ENCODE measurements around the gene DST. TPM values are rescaled to one million over a fixed set of nuclear protein-coding genes. Genes with fewer than 3 reads are reported as not detected.

DST gene
- total RNA-seq, 1 experiment from 2014 or later: 91.9 TPM

DNA sequence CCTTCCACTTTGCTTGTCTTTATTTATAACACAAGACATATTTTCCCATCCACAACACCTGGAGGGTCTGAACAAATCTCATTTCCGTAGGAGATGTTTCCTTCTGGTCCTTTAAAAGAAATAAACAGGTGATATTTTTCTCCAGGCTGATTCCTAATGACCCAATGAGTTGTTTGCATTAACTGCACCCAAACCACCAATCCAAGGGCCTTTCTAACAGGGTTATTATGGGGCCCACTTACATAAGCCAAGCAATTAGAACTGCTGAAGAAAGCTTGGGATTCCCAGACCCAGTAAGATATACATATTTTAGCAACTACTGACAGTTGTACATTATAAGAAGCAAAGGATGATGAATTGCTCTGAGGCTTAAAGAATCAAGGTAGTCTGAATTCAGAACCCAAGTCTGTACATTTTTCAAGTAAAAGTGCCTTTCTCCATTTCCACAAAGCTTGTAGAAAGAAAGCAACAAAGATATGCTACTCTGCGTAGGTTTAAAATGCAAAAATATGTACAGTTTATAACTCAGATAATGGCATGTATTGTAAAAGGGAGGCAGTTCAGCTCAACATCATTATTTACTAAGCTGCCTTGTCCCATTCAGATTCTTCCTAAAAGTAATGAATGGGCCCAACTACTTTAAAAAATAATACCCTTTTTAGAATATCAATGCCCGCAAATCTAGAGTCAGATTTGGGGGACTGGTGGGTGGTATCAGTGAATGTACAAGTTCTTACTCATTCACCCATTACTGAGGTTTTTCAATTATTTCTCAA lies 120.0 kb downstream of the DST start:
- no peak overlapping the region for H3K18ac ChIP-seq (ENCODE audit: insufficient read length, low read depth, low read length)
- DNase-seq: no peak
- peaks cover 62 to 72% of the 10 kb centered on the region in 2 experiments for H3K4me1 Mint-ChIP-seq
- no CpG with 5 or more reads among the region's 3 CpGs for WGBS (ENCODE audit: extremely low coverage, insufficient read length, low lambda C conversion rate)
- H2BK15ac ChIP-seq (ENCODE audit: low read depth, low read length): no peak overlapping the region
- TF ChIP-seq, protein P1, sequence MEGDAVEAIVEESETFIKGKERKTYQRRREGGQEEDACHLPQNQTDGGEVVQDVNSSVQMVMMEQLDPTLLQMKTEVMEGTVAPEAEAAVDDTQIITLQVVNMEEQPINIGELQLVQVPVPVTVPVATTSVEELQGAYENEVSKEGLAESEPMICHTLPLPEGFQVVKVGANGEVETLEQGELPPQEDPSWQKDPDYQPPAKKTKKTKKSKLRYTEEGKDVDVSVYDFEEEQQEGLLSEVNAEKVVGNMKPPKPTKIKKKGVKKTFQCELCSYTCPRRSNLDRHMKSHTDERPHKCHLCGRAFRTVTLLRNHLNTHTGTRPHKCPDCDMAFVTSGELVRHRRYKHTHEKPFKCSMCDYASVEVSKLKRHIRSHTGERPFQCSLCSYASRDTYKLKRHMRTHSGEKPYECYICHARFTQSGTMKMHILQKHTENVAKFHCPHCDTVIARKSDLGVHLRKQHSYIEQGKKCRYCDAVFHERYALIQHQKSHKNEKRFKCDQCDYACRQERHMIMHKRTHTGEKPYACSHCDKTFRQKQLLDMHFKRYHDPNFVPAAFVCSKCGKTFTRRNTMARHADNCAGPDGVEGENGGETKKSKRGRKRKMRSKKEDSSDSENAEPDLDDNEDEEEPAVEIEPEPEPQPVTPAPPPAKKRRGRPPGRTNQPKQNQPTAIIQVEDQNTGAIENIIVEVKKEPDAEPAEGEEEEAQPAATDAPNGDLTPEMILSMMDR (conservative IDR thresholded peaks at IDR 0.05): no peak
- H3K4ac ChIP-seq (ENCODE audit: low read depth, low read length): no peak overlapping the region
- peaks cover 21 to 37% (median 31%) of the 10 kb centered on the region in 3 experiments; a peak in 6 of 7 replicates for H3K36me3 Mint-ChIP-seq (ENCODE audit: insufficient read depth in 1 of 3, low read depth in 3 of 3)
- H3K27ac ChIP-seq (ENCODE audit: insufficient read length, low read depth, low read length): no peak overlapping the region
- H3K27me3 Mint-ChIP-seq (ENCODE audit: low read depth): no peaks in the 10 kb centered on the region
- H2BK12ac ChIP-seq (ENCODE audit: insufficient read length, low read depth, low read length): no peak overlapping the region
- H3K23ac ChIP-seq (ENCODE audit: insufficient read length, low read depth, low read length): no peak overlapping the region
- H3K27me3 ChIP-seq (ENCODE audit: insufficient read depth, low read length): no peaks in the 10 kb centered on the region
- H3K4me2 ChIP-seq (ENCODE audit: insufficient read depth, insufficient read length, low read length): no peak overlapping the region
- H3K79me1 ChIP-seq (ENCODE audit: insufficient read depth, low read depth, low read length, poor library complexity, severe bottlenecking): no peaks in the 10 kb centered on the region
- H3K4me3 Mint-ChIP-seq: peak overlapping the region in 1 of 2 experiments; percentile 18; a peak in 3 of 5 replicates
- no peak overlapping the region for H2BK20ac ChIP-seq (ENCODE audit: low read depth, low read length, poor library complexity, severe bottlenecking)
- H2BK5ac ChIP-seq (ENCODE audit: insufficient read length, low read length): no peak overlapping the region
- no peaks in the 10 kb centered on the region for H3K23me2 ChIP-seq (ENCODE audit: insufficient read length, low read depth, low read length, poor library complexity, severe bottlenecking)
- H3T11ph ChIP-seq (ENCODE audit: low read length): no peak overlapping the region
- H4K20me1 ChIP-seq (ENCODE audit: control insufficient read depth, insufficient read depth, insufficient read length): no peaks in the 10 kb centered on the region
- H3K56ac ChIP-seq (ENCODE audit: insufficient read length, low read depth, low read length): no peak overlapping the region
- no peaks in the 10 kb centered on the region for H3K79me2 ChIP-seq (ENCODE audit: insufficient read depth, low read length)
- H3K14ac ChIP-seq (ENCODE audit: insufficient read depth, low read length): no peak overlapping the region
- no peak overlapping the region for H2AFZ ChIP-seq (ENCODE audit: low read length)
- H3K9ac ChIP-seq (ENCODE audit: extremely low read depth, insufficient read length, low read length): no peak overlapping the region
- H4K8ac ChIP-seq (replicated peaks; ENCODE audit: insufficient read length, low read depth, low read length): no peak overlapping the region
- no peaks in the 10 kb centered on the region for H3K9me3 ChIP-seq (ENCODE audit: control insufficient read depth, low read depth, low read length)
- H3K27ac Mint-ChIP-seq: peak overlapping the region; percentile 89 to 97 (median 89); a peak in 6 of 7 replicates
- no peaks in the 10 kb centered on the region for H3K9me3 Mint-ChIP-seq
- no peak overlapping the region for H4K91ac ChIP-seq (ENCODE audit: insufficient read length, low read depth, low read length)
- H3K4me1 ChIP-seq (ENCODE audit: insufficient read depth, low read length): peaks cover 10% of the 10 kb centered on the region
- H2BK120ac ChIP-seq (ENCODE audit: low read depth, low read length, poor library complexity, severe bottlenecking): no peak overlapping the region
- H2AK5ac ChIP-seq (ENCODE audit: insufficient read length, low read length): no peak overlapping the region
- no peak overlapping the region for H4K5ac ChIP-seq (ENCODE audit: insufficient read length, low read depth, low read length)
